Hepatic stellate cell (primary cell): ENCODE results near the gene UQCRH.
"Not testable (repeated sequence)": the region's sequence is repeated elsewhere in the genome, so short reads cannot be mapped to it uniquely, and the experiment has no call there.

Experiments used
- DNase-seq: peaks from one replicate; pipeline ENCODE4 v3.0.0; 2011; ENCODE audit warnings: low spot score

Gene UQCRH

DNA sequence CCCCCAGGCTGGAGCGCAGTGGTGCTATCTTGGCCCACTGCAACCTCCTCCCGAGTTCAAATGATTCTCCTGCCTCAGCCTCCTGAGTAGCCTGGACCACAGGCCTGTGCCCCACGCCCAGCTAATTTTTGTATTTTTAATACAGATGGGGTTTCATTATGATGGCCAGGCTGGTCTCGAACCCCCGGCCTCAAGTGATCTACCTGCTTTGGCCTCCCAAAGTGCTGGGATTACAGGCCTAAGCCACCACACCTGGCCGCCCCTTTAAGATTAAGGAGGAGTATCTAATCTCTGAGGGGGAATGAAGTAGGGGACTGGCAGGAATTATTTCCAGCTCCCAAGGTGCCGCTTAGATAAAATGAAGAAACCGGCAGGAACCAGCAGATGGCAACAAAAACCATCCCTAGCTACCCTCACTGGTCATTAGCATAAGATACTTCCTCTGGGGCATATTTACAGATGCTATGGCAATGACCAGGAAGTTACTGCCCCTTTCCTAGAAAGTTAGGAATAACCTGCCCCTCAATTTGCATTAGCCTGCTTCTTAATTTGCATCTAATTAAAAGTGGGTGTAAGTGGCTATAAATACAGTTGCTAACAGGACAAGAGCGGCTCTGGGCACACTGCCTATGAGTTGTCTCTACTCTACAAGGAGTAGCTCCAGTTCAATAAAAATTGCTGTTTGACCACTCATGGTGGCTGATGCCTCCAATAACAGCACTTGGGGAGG is 30.0 kb downstream of the UQCRH start:
- peak; percentile 58 for DNase-seq

DNA sequence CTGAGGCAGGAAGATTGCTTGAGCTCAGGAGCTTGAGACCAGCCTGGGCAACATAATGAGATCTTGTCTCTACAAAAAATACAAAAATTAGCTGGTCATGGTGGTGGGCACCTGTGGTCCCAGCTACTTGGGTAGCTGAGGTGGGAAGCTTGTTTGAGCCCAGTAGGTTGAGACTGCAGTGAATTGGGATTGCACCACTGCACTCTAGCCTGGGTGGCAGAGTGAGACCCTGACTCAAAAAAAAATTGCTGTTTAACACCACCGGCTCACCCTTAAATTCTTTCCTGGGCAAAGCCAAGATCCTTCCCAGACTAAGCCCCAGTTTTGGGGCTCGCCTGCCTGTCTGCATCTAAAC is 30.5 kb downstream of the UQCRH start:
- no peak for DNase-seq

DNA sequence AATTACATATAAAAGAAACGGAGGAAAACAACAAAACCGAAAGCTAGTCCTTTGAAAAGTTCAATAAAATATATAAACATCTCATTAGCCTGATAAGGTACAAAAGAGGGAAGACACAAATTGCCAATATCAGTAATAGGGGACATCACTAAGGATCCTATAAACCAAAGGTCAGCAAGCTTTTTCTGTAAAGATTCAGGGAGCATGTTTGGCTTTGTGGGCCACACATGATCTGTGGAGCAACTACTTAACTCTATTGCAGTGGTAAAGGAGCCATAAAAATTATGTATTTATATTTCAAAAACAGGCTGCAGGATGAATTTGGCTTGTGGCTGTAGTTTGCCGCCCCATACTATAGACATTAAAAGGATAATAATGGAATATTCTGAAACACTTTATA is 31.6 kb downstream of the UQCRH start:
- no peak for DNase-seq

DNA sequence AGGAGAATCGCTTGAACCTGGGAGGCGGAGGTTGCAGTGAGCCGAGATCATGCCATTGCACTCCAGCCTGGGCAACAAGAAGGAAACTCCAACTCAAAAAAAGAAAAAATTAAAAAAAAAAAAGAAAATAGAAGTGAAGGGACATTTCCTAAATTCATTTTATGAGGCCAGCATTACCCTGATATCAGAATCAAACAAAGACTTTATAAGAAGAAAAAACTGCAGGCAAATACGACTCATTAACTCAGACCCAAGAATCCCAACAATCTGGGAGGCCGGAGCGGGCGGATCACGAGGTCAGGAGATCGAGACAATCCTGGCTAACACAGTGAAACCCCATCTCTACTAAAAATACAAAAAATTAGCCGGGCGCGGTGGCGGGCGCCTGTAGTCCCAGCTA is 33.9 kb downstream of the UQCRH start:
- DNase-seq: not testable (repeated sequence)

DNA sequence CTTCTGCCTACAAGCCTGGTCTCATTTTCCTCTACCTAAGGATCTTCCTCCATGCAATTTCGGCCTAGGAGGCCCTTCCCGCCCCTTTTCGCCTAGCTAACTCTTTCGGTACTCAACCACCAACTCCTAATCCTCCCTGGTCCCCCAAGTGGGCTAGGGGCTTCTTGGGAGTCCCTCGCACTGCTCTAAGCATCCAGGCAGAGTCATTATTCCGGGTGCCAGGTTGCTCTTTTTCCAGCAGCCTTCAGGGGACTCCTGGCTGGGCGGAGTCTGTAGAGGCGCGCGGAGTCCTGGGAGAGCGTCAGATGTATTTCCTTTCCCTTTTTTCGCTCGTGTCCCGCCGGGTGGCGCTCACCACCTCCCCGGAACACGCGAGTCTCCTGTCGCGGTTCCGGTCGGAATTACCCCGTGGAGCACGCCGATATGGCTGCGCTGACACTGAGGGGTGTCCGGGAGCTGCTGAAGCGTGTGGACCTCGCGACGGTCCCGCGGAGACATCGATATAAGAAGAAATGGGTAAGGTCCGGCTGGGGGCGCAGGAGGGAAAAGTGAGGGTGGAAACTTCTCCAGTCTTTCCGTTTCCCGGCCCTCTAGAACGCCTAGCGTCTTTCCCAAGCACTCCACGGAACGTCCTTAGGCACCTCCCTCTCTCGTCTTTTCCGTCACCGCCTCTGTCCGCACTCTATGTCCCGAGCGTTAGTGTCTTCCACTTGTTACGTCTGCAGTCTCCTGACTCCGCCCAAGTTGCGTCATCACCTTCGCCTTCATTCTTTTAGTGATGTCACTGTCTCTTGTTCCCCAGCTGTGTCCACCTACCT is 37.1 kb downstream of the UQCRH start, which contains the start of gene NSUN4:
Gene NSUN4, plus strand, starts transcription at position 404 of the 818 bp plus-strand sequence. Its CDS starts 20 bp downstream, at position 424.
- DNase-seq: peak; percentile 93

DNA sequence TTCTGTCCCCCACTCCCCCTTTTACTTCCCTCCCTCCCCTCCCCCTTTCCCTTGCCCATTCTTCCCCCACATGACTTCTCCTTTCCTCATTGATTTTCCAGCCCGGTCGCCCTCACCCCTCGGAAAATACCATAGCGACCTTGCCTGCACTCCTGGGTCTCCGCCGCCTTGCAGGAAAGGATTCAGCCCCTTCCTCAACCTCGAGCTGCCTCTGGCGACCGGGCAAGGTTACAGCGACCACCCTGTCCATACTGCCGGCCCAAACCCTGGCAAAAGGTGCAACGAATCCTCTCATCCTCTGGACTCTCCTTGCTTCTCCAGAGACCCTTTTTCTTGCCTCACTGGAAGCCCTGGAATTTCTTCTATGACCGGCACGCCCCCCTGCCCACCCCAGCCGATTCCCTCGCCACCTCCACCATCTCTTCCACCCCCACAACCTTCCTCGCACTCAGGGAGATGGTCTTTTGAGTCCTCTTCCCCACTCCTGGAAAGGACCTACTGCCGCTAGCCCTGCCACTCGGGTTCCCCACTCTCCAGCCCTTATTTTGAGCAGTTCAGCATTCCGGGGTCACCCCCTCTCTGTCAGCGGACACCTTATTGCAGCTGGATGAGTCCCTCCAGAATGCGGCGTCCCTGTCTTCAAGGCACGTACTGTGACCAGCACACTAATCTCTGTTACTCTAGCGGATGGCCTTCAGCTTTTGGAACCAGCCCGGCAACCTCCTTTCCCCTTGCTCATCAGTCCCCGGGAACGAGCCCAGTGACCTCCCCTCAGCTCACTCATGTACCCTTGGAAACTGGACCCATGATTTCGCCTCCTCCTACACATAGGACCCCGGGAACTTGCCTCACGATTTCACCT is 38.0 kb downstream of the UQCRH start:
- DNase-seq: no peak

DNA sequence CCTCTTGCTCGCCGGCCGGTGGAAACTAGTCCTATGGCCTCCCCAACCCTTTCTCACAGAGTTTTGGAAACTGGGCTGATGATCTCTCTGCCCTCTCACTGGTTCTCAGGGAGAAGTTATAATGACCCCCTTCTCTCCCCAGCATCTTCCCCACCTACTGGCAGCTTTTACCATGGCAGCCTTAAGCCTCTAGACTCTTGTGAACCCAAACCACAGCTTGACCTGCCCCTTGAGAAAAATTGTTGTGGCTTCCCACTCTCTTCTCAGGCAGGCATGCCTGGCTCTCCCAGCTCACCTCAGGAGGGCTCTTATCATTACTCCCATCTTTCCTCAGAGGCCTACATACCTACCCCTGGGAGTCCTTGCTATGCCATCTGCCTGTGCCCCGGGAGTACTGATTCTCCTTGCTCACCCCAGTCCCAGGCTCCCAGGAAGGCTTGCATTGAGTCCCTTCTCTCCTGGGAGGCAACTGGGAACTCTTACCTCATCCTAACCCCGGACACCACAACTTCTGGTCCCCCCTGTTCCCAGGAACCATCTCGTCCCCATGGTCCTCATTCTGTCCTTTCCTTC is 38.7 kb downstream of the UQCRH start:
- peak; percentile 47 for DNase-seq

DNA sequence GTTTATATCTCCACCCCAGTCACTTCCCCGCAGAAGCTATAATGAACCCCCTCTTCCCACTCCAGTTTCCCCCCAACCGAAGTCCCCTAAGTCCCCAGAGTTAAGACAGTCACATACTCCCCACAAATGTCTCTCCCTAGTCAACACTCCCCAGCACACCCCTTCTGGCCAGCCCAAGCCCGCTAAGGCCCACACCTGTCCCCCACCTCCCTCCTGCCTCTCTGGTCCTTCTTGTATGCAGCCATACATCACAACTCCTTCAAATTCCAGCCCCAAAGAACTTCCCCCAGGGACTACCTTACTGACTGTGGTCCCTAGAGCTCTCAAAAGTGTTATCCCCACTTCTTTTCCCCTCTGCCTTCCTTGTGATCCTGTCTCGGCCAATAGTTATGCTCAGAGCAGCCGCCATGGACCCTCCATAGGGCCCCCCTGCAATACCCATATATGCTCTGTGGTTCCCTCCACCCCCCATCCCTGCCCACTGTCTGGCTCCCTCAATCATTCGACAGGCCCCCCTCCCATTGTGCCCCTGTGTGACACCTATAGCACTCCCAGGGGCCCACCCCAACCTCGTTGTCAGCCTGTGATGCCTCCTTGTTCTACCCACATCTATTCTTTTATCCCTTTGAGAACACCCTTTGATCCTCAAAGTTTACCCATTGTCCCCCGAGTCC is 39.3 kb downstream of the UQCRH start:
- DNase-seq: no peak

DNA sequence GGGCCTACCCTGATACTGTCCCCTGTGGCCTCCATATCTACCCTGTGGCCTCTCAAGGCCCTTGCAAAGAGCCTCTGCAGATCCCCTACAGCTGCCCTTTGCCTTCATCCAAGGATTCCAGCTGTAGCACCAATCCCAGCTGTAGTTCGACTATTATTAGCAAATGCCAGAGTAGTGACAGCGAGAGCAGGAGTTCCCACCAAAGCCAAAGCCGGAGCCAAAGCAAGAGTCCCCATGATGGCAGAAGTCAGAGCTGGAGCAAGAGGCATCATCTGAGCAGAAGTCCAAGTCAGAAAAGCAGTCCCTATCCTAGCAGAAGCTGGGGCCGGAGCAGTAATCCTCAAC is 39.8 kb downstream of the UQCRH start:
- no peak for DNase-seq

DNA sequence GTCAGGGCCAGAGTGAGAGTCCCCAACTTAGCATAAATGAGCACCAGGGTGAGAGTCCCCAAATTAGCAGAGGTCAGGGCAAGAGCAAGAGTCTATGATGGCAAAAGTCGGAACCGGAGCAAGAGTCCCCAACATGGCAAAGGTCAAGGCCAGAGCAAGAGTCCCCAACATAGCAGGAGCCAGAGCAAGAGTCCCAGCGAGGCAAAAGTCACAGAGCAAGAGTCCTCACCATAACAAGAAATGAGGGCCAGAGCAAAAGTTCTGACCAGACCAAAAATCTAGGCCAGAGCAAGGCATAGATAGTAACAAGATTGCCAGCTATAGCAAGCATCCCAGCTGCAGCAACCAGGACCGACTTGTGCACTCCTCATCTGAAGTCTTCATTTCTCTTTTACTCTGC is 40.2 kb downstream of the UQCRH start:
- DNase-seq: no peak

DNA sequence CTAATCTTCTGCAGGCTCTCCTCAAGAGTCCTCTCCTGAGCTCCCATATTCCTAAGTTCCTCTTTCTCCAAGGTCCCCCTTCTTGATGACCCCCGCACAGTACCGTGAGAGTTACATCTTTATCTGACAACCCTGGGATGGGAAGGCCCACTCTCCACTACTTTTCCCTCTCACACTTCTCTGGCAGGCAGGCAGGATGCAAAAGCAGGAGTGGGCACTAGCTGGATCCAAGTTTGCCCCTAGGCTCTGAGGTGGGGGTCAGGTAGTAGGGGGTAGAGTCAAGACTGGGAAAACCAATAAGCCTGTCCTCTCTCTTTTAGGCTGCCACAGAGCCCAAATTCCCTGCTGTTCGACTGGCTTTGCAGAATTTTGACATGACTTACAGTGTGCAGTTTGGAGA is 41.0 kb downstream of the UQCRH start:
- DNase-seq: no peak

DNA sequence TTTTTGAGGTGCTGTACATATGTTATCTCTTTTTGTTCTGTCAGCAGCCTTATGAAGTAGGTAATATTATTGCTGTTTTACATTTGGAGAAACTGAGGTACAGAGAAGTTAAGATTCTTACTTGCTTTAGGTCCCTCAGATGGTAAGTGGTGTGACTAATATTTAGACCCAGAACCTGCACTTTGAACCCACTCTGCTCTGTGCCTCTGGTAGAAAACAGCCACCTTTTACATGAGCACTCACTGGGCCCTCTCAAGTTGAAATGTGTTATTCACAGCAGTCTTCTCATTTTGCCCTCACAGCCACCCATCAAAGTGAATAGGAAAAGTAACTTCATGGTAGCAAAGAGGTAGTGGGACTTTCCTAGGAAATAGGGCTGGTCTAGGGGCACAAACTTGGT is 41.8 kb downstream of the UQCRH start:
- DNase-seq: no peak

DNA sequence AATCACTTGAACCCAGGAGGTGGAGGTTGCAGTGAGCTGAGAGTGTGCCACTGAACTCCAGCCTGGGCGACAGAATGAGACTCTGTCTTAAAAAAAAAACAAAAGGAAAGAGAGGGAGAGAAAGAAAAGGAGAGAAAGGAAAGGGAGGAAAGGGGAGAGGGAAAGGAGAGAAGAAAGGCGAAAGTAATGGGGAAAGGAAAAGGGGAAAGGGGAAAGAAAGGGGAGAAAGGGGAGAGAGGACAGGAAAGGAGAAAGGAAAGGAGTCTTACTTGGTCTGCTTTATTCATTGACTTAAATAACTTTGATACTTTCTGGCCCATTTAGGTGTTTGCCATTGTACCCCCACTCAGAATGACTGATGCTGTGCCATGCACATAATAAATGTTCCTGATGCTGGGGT is 48.9 kb downstream of the UQCRH start:
- DNase-seq: no peak

DNA sequence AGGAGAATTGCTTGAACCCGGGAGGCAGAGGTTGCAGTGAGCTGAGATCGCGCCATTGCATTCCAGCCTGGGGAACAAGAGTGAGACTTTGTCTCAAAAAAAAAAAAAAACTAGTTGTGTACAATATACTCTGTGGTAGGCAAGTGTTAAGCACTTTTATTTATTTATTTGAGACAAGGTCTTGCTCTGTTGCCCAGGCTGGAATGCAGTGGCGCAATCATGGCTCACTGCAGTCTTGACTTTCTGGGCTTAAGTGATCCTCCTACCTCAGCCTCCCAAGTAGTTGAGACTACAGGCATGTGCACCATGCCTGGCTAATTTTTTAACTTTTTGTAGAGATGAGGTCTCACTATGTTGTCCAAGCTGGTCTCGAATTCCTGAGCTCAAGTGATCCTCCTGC is 52.4 kb downstream of the UQCRH start:
- not testable (repeated sequence) for DNase-seq

DNA sequence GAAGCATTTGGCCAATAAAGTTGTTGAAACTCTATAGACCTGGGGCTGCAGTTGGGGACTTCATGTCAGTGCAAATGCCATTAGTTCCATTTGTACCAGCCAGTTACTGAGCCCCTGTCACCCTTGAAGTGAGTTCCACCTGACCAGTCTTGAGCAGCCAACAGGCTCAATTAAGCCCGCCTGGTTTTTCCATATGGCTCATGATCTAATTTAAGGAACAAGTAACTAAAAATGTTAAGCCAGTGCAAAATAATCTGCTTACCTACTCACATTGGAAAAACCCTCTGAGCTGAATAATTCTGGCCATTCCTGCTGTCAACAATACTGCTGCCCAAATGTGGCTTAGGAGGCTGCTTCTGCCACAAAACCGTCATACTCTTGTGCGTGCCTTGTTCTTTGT is 58.7 kb downstream of the UQCRH start:
- DNase-seq: no peak

DNA sequence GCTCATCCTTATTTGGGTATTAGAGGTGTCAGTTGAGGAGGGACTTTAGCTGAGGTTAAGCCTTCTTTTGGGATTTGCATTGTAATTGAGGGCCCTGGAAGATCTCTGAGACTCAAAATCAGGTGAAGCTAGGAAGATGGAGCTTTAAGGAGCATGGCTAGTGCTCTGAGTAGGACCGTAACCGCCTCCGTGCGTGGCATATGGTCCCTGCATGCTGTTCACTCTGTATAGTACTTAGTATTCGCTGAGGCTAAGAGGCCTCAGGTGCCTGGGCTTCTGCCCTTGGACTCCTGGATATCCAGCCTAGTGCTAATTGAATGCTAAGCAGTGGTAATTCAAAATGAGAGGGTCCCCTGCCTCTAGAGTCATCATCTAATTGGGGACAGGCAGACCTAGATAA is 59.6 kb downstream of the UQCRH start:
- DNase-seq: no peak

DNA sequence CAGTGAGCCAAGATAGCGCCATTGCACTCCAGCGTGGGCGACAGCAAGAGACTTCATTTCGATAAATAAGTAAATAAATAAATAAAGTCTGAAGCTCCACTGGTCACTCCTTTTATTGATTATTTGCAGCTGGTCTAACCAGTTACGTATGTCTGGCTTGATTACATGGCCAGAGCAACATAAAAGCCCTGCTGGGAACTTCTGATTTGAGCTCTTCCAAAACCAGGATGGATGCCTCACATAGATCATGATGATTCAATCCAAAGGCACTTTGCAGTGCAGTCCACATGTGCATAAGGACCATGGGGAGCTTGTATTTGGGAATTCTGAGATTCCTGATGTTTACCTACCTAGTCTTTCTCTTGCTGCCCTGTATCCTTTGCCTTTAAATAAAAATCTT is 61.1 kb downstream of the UQCRH start:
- DNase-seq: no peak

DNA sequence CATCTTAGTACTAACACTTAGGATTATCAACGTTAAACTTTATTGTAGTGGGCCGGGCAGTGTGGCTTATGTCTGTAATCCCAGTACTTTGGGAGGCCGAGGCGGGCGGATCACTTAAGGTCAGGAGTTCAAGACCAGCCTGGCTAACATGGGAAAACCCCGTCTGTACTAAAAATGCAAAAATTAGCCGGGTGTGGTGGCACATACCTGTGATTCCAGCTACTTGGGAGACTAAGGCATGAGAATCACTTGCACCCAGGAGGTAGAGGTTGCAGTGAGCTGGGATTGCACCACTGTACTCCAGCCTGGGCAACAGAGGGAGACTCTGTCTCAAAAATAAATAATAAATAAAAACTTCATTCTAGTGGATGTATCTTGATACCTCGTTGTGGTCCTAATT is 62.3 kb downstream of the UQCRH start:
- not testable (repeated sequence) for DNase-seq
